ENCODE measurements around the gene GCK. TPM values are rescaled to one million over a fixed set of nuclear protein-coding genes. Genes with fewer than 3 reads are reported as not detected.
A peak's percentile ranks its signal among the peaks of the same experiment; 100 is the strongest.

Gene GCK
- total and polyA plus RNA-seq, 2 donors (not counting 3 experiments of a cell fraction or from before 2014, with no cell fraction given), result 0.17 to 0.51 TPM

DNA sequence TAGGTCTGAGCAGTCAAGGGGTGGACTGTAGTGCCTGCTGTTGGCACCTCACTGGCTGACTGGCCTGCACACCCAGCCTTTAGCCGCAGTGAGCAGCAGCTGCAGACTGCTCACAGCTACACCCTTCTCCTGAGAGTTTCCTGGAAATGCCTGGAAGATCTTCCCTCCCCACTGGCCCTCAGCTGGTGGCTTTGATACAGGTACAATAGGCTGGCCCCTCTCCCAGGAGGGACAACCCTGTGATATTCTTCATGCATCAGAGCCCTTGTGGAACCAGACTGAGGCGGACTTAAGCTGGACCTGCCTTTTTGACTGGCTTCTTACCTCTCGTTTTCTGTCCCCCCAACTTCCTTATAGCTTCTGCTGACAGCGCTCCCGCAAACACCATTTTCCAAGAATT is 6.4 kb downstream of the GCK start:
- Histone ChIP-seq H3K9ac (replicated peaks; ENCODE audit: extremely low read depth, insufficient read depth, low read length) (no peak overlapping the region), H3K4me1 (ENCODE audit: control insufficient read depth, extremely low read depth, insufficient read depth, low read length) (peaks cover 5% of the 10 kb centered on the region), H3K9me1 (replicated peaks; ENCODE audit: control insufficient read depth, extremely low read depth, insufficient read depth, low read length) (no peaks in the 10 kb centered on the region), H2AFZ (ENCODE audit: low read depth, low read length) (no peak overlapping the region), H3K4me3 (replicated peaks in 1 of 3; ENCODE audit: insufficient read depth in 1 of 3, low read depth in 1 of 3, low read length in 3 of 3) (no peak overlapping the region), H4K20me1 (replicated peaks; ENCODE audit: control insufficient read depth, extremely low read depth, insufficient read depth, low read length) (no peaks in the 10 kb centered on the region), H3K79me2 (ENCODE audit: control insufficient read depth, insufficient read depth, low read length) (no peaks in the 10 kb centered on the region), H3K27ac (ENCODE audit: insufficient read depth, low read depth, low read length) (no peak overlapping the region), H3K4me2 (ENCODE audit: insufficient read depth, low read length) (no peak overlapping the region), H3K36me3 (ENCODE audit: control insufficient read depth in 2 of 2, extremely low read depth in 1 of 2, insufficient read depth in 2 of 2, low read length in 2 of 2) (no peaks in the 10 kb centered on the region), H3K9me3 (replicated peaks; ENCODE audit: control insufficient read depth, insufficient read depth, low read length) (no peaks in the 10 kb centered on the region), H3K27me3 (ENCODE audit: control insufficient read depth in 2 of 2, insufficient read depth in 2 of 2, low read length in 2 of 2) (peaks cover 10 to 12% of the 10 kb centered on the region in 2 experiments)
- dilution Hi-C loops (cut with MboI; ENCODE audit: extremely low pct_ligation_motif_present, low sequenced_read_pairs), result no loop called here
- TF ChIP-seq, protein P1, sequence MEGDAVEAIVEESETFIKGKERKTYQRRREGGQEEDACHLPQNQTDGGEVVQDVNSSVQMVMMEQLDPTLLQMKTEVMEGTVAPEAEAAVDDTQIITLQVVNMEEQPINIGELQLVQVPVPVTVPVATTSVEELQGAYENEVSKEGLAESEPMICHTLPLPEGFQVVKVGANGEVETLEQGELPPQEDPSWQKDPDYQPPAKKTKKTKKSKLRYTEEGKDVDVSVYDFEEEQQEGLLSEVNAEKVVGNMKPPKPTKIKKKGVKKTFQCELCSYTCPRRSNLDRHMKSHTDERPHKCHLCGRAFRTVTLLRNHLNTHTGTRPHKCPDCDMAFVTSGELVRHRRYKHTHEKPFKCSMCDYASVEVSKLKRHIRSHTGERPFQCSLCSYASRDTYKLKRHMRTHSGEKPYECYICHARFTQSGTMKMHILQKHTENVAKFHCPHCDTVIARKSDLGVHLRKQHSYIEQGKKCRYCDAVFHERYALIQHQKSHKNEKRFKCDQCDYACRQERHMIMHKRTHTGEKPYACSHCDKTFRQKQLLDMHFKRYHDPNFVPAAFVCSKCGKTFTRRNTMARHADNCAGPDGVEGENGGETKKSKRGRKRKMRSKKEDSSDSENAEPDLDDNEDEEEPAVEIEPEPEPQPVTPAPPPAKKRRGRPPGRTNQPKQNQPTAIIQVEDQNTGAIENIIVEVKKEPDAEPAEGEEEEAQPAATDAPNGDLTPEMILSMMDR (IDR thresholded peaks at IDR 0.05; ENCODE audit: extremely low read depth in 1 of 2, insufficient read depth in 1 of 2, low read depth in 1 of 2, low read length in 2 of 2), result no peak
- TF ChIP-seq FOS (IDR thresholded peaks at IDR 0.05; ENCODE audit: borderline replicate concordance, insufficient read depth, low read length) (no peak), GATA2 (IDR thresholded peaks at IDR 0.05; ENCODE audit: insufficient read depth, insufficient read length, low read depth, low read length) (no peak), JUN (IDR thresholded peaks at IDR 0.05; ENCODE audit: borderline replicate concordance, insufficient read depth, insufficient read length, low read depth) (no peak), POLR2AphosphoS5 (IDR thresholded peaks at IDR 0.05; ENCODE audit: insufficient read depth, low read depth, low read length) (no peak), MYC (IDR thresholded peaks at IDR 0.05; ENCODE audit: low read depth, low read length) (no peak)
- intact Hi-C loops (cut with micrococcal nuclease), result no loop called here
- ChIA-PET POLR2A (no interaction called here), CTCF (interaction anchor here (0.8 kb wide), 1 partner anchor 52 kb away, joined by 3 read pairs; no protein-coding TSS in a partner anchor)
- FAIRE-seq, result peak; percentile 49
- no peak for DNase-seq (ENCODE audit: low read depth, low spot score)
- BruUV-seq (replicated peaks), result no TSS peak

DNA sequence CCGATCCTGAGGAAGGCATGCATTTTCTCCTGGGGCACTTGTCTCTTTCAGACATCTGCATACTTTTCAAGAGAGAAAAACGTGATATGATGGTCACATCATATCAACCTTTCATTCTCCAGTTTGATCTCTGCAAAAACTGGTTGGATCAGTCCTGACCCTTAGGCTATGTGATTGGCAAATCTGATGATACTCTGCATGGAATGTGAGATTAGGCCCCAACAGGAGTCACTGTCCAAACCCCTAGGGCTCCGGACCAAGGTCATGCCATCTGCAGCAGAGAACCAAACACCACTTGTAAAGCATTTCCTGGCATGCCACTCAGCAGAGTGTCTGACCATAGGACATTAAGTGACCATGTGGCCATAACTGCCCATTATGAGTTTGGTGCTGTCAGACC is 8.6 kb downstream of the GCK start:
- dilution Hi-C loops (cut with MboI; ENCODE audit: extremely low pct_ligation_motif_present, low sequenced_read_pairs), result no loop called here
- ChIA-PET POLR2A (no interaction called here), CTCF (no interaction called here)
- no peak overlapping the region for H3K4me2 ChIP-seq (ENCODE audit: insufficient read depth, low read length)
- H3K9me3 ChIP-seq (replicated peaks; ENCODE audit: control insufficient read depth, insufficient read depth, low read length), result no peaks in the 10 kb centered on the region
- H3K79me2 ChIP-seq (ENCODE audit: control insufficient read depth, insufficient read depth, low read length), result no peaks in the 10 kb centered on the region
- no peaks in the 10 kb centered on the region for H3K36me3 ChIP-seq (ENCODE audit: control insufficient read depth in 2 of 2, extremely low read depth in 1 of 2, insufficient read depth in 2 of 2, low read length in 2 of 2)
- intact Hi-C loops (cut with micrococcal nuclease), result no loop called here
- DNase-seq (ENCODE audit: low read depth, low spot score) (no peak), FAIRE-seq (no peak)
- no TSS peak for BruUV-seq (replicated peaks)
- TF ChIP-seq POLR2AphosphoS5 (IDR thresholded peaks at IDR 0.05; ENCODE audit: insufficient read depth, low read depth, low read length), result no peak
- TF ChIP-seq MYC (IDR thresholded peaks at IDR 0.05; ENCODE audit: low read depth, low read length), result no peak
- peaks cover 13 to 14% of the 10 kb centered on the region in 2 experiments for H3K27me3 ChIP-seq (ENCODE audit: control insufficient read depth in 2 of 2, insufficient read depth in 2 of 2, low read length in 2 of 2)
- H3K4me3 ChIP-seq (replicated peaks in 1 of 3; ENCODE audit: insufficient read depth in 1 of 3, low read depth in 1 of 3, low read length in 3 of 3), result no peak overlapping the region
- no peak overlapping the region for H3K9ac ChIP-seq (replicated peaks; ENCODE audit: extremely low read depth, insufficient read depth, low read length)
- H2AFZ ChIP-seq (ENCODE audit: low read depth, low read length), result no peak overlapping the region
- H3K9me1 ChIP-seq (replicated peaks; ENCODE audit: control insufficient read depth, extremely low read depth, insufficient read depth, low read length), result no peaks in the 10 kb centered on the region
- H3K27ac ChIP-seq (ENCODE audit: insufficient read depth, low read depth, low read length), result no peak overlapping the region
- H4K20me1 ChIP-seq (replicated peaks; ENCODE audit: control insufficient read depth, extremely low read depth, insufficient read depth, low read length), result no peaks in the 10 kb centered on the region
- H3K4me1 ChIP-seq (ENCODE audit: control insufficient read depth, extremely low read depth, insufficient read depth, low read length), result peaks cover 5% of the 10 kb centered on the region
